ENCODE measurements around the gene ITGBL1.
"Not testable (repeated sequence)": the region's sequence is repeated elsewhere in the genome, so short reads cannot be mapped to it uniquely, and the experiment has no call there.

ITGBL1 gene

DNA sequence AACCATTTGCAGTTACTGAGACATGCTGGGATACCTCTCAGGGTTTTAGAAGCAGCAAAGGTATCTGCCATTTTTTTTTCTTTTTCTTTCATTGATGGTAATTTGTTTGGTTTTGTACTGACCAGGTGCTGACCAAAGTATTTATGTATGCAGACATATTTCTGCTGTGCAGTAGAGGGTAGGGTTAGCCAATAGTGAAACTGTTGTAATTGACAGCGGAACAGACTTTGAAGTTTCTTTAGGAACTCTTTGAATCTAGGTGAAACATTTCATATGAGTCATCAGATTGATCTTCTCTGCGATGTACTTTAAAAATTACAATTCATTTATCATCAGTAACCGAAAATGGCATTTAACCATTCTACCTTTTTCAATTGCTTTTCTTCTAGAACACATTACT, 63.0 kb downstream of the ITGBL1 start:
- ATAC-seq (no peak), DNase-seq (no peak)
- H3K9me3 Mint-ChIP-seq, result no peaks in the 10 kb centered on the region
- H3K4me3 Mint-ChIP-seq, result no peak overlapping the region
- H3K4me1 Mint-ChIP-seq, result peaks cover 9% of the 10 kb centered on the region
- no peak overlapping the region for H3K27ac Mint-ChIP-seq
- H3K27me3 Mint-ChIP-seq, result no peaks in the 10 kb centered on the region

- Mint-ChIP-seq H3K27ac (no peak overlapping the region), H3K4me1 (peaks cover 17% of the 10 kb centered on the region), H3K27me3 (no peaks in the 10 kb centered on the region), H3K4me3 (no peak overlapping the region), H3K9me3 (no peaks in the 10 kb centered on the region)
- DNase-seq (no peak), ATAC-seq (no peak)
These were observed 63.8 kb downstream of the ITGBL1 start for GRCh38 chr13:101516262-101516661.

DNA sequence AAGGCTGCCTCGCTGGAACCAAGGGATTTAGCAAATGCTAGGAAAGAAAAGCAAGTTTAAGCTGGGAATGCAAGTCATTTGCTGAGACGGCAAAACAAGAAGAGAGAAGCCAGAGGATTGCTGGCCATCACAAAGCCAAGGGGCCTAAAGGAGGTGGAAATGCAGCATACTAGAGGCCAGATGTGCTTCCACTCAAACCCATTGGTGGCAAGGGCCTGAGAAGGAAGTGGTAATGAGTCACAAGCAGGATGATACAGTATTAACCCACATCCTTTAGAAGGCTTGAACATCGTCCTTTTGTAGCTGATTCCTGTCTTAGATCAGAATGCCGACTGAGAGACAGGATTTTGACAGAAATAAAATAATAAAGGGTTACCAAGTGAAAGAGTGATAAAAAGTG, 68.2 kb downstream of the ITGBL1 start:
- Mint-ChIP-seq H3K27me3 (no peaks in the 10 kb centered on the region), H3K4me3 (no peak overlapping the region), H3K27ac (no peak overlapping the region), H3K4me1 (peaks cover 18% of the 10 kb centered on the region), H3K9me3 (no peaks in the 10 kb centered on the region)
- peak; percentile 6 to 26 for DNase-seq
- peak; percentile 98 for ATAC-seq

DNA sequence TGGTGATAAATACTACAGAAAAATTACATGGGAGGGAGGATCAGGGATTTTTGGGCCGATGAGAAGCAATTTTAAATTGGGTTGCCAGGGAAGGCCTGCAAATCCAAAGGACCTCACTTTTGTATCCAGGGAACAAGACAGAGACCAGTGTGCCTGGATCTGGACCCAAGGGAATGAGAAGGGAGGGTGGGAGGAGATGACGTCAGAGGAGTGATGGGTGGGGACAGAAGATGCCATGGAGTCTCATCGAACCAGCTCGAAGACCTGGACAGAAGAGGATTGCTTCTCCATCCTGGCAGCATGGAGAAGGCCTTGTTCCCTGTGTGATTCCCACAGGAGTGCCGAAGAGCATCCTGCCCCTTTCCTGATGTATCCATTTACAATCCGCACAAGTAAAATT, 68.9 kb downstream of the ITGBL1 start:
- Mint-ChIP-seq H3K4me1 (peaks cover 17% of the 10 kb centered on the region), H3K9me3 (no peaks in the 10 kb centered on the region), H3K27ac (no peak overlapping the region), H3K27me3 (no peaks in the 10 kb centered on the region), H3K4me3 (no peak overlapping the region)
- DNase-seq (no peak), ATAC-seq (no peak)

GRCh38 chr13:101522607-101523006, 70.1 kb downstream of the ITGBL1 start:
- Mint-ChIP-seq H3K27me3 (no peaks in the 10 kb centered on the region), H3K4me3 (no peak overlapping the region), H3K9me3 (no peaks in the 10 kb centered on the region), H3K4me1 (peaks cover 17% of the 10 kb centered on the region), H3K27ac (no peak overlapping the region)
- DNase-seq, result no peak
- no peak for ATAC-seq

GRCh38 chr13:101523154-101524131, 71.0 kb downstream of the ITGBL1 start:
- Mint-ChIP-seq H3K9me3 (no peaks in the 10 kb centered on the region), H3K27me3 (no peaks in the 10 kb centered on the region), H3K4me3 (no peak overlapping the region), H3K27ac (no peak overlapping the region), H3K4me1 (peaks cover 17% of the 10 kb centered on the region)
- ATAC-seq, result no peak
- no peak for DNase-seq

GRCh38 chr13:101527130-101527529, 74.7 kb downstream of the ITGBL1 start:
- ATAC-seq, result no peak
- Mint-ChIP-seq H3K9me3 (peaks cover 0 to 4% of the 10 kb centered on the region in 2 donors), H3K27me3 (peaks cover 8% of the 10 kb centered on the region), H3K27ac (no peak overlapping the region), H3K4me3 (no peak overlapping the region), H3K4me1 (no peaks in the 10 kb centered on the region)
- DNase-seq, result no peak

GRCh38 chr13:101529422-101529821, 76.9 kb downstream of the ITGBL1 start:
- Mint-ChIP-seq H3K27me3 (peaks cover 16% of the 10 kb centered on the region), H3K4me1 (no peaks in the 10 kb centered on the region), H3K4me3 (no peak overlapping the region), H3K27ac (no peak overlapping the region), H3K9me3 (peaks cover 0 to 4% of the 10 kb centered on the region in 2 donors)
- ATAC-seq (peak; percentile 49), DNase-seq (peak in 1 of 2 donors; percentile 14)

GRCh38 chr13:101530293-101530692, 77.8 kb downstream of the ITGBL1 start:
- H3K9me3 Mint-ChIP-seq, result peaks cover 0 to 4% of the 10 kb centered on the region in 2 donors
- peaks cover 16% of the 10 kb centered on the region for H3K27me3 Mint-ChIP-seq
- H3K4me1 Mint-ChIP-seq, result no peaks in the 10 kb centered on the region
- H3K4me3 Mint-ChIP-seq, result no peak overlapping the region
- DNase-seq, result no peak
- no peak for ATAC-seq
- H3K27ac Mint-ChIP-seq, result no peak overlapping the region

GRCh38 chr13:101535192-101535746, 82.8 kb downstream of the ITGBL1 start:
- H3K9me3 Mint-ChIP-seq, result peaks cover 0 to 4% of the 10 kb centered on the region in 2 donors
- DNase-seq, result no peak
- H3K27ac Mint-ChIP-seq, result no peak overlapping the region
- H3K27me3 Mint-ChIP-seq, result peaks cover 9% of the 10 kb centered on the region
- H3K4me1 Mint-ChIP-seq, result no peaks in the 10 kb centered on the region
- no peak overlapping the region for H3K4me3 Mint-ChIP-seq
- no peak for ATAC-seq

GRCh38 chr13:101536079-101536478, 83.6 kb downstream of the ITGBL1 start:
- Mint-ChIP-seq H3K27me3 (peaks cover 8% of the 10 kb centered on the region), H3K9me3 (peaks cover 0 to 4% of the 10 kb centered on the region in 2 donors), H3K4me1 (no peaks in the 10 kb centered on the region), H3K4me3 (no peak overlapping the region), H3K27ac (no peak overlapping the region)
- ATAC-seq (no peak), DNase-seq (no peak)

GRCh38 chr13:101544544-101544943, 92.1 kb downstream of the ITGBL1 start:
- H3K27me3 Mint-ChIP-seq, result peaks cover 12% of the 10 kb centered on the region
- not testable (repeated sequence) for H3K9me3 Mint-ChIP-seq, DNase-seq, ATAC-seq, H3K4me1 Mint-ChIP-seq, H3K27ac Mint-ChIP-seq, H3K4me3 Mint-ChIP-seq

DNA sequence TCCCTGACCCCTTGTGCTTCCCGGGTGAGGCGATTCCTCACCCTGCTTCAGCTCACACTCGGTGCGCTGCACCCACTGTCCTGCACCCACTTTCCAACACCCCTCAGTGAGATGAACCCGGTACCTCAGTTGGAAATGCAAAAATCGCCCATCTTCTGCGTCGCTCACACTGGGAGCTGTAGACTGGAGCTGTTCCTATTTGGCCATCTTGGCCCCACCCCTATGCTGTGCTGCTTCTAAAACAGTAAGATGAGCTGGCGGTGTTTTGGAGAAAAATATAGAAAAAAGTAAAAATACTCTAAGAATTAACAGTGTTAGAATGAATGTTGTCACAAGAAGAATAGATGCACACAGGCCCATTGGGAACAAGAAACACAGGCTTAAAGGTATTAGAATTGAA, 92.5 kb downstream of the ITGBL1 start:
- Mint-ChIP-seq H3K4me3 (no peak overlapping the region), H3K27me3 (peaks cover 12% of the 10 kb centered on the region), H3K27ac (peak overlapping the region in 1 of 2 donors; percentile 59), H3K4me1 (no peaks in the 10 kb centered on the region), H3K9me3 (no peaks in the 10 kb centered on the region)
- ATAC-seq (no peak), DNase-seq (no peak)

- peaks cover 12% of the 10 kb centered on the region for H3K27me3 Mint-ChIP-seq
- H3K4me1 Mint-ChIP-seq, result no peaks in the 10 kb centered on the region
- H3K27ac Mint-ChIP-seq, result no peak overlapping the region
- ATAC-seq, result no peak
- DNase-seq, result no peak
- no peak overlapping the region for H3K4me3 Mint-ChIP-seq
- H3K9me3 Mint-ChIP-seq, result no peaks in the 10 kb centered on the region
These were observed 93.0 kb downstream of the ITGBL1 start for GRCh38 chr13:101545521-101545920.

DNA sequence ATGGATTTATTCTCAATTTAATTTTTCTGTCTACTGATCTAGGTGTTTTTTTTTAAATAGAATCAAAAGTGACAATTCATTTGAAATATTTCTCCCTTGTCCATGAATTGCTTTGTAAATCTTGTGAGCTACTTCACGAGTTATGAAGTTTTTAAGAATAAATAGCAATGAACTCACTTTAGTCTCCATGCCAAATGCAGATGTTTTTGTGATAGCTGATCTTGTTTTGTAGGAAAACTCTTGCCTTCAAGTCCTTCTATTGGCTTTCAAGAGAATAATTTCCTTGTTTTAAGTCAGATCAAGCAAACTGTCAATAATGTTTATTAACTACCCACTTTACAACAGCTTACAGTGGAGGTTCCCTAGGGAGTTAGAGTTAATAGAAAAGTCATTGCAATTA, 99.8 kb downstream of the ITGBL1 start:
- Mint-ChIP-seq H3K27me3 (peaks cover 9% of the 10 kb centered on the region), H3K9me3 (no peaks in the 10 kb centered on the region), H3K4me3 (no peak overlapping the region), H3K27ac (no peak overlapping the region), H3K4me1 (no peaks in the 10 kb centered on the region)
- ATAC-seq, result no peak
- DNase-seq, result no peak

DNA sequence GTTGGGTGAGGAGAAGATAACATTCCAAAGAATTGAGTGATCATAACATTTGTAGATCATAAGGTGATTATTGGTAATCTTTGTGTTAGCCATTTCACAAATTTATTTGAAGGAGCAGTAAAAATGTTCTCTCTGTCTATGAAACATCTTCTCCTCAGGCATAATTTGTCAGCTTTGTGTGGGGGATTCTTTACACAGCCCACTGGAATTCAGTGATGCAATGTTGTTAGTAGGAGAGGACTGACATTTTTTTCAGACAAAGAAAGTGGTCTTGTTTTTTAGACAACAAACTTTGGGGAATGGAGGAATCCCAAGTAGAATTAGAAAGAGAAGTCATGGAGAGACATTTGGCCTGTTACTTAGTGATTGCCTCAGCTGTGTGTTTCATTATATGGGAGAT, 100.3 kb downstream of the ITGBL1 start:
- Mint-ChIP-seq H3K4me1 (no peaks in the 10 kb centered on the region), H3K9me3 (no peaks in the 10 kb centered on the region), H3K4me3 (no peak overlapping the region), H3K27me3 (peaks cover 9% of the 10 kb centered on the region), H3K27ac (no peak overlapping the region)
- DNase-seq (no peak), ATAC-seq (no peak)

All from stimulated activated naive CD8-positive, alpha-beta T cell treated with anti-CD3 and anti-CD28 coated beads, Interleukin-15, amount 100 ng/mL, for 72 hours (primary cell).